Adipose tissue (tissue), 3 donors: ENCODE results near the gene CPXM2. TPM values are rescaled to one million over a fixed set of nuclear protein-coding genes. Genes with fewer than 3 reads are reported as not detected.

Experiments used
- H3K27ac ChIP-seq: one replicate; pipeline ENCODE4 v1.5.1; 2013; ENCODE audit warnings: low read depth, low read length
- WGBS, 3 donors: extraction: QIAGEN DNeasy Blood & Tissue Kit; methylation state at CpG; one replicate each; pipeline ENCODE4 v1.1.7; 2013; 5-methylcytosine and 5-hydroxymethylcytosine counted together
- polyA plus RNA-seq, 3 donors: library from polyadenylated mRNA; stranded (reverse); fragments of 200-250 nt; gene quantifications; one replicate each; pipeline ENCODE4 v1.2.3, GENCODE V29; 2013
- donor health status: healthy with polysubstance abuse.
- donor health status: Bipolar disorder and iron deficiency.
- donor health status: healthy.

The CPXM2 gene
- polyA plus RNA-seq, 3 donors, result 0.82 to 11.6 (median 4.7) TPM

- WGBS, 3 donors, result 67 to 80% (median 78%) methylated on average over 10 of the region's 10 CpGs
- H3K27ac ChIP-seq, result no peak overlapping the region
These were observed 32.0 kb downstream of the CPXM2 start for GRCh38 chr10:123859653-123860050.

GRCh38 chr10:123858907-123859652 is 32.5 kb downstream of the CPXM2 start:
- no peak overlapping the region for H3K27ac ChIP-seq
- 74 to 88% (median 82%) methylated on average over 20 of the region's 20 CpGs for WGBS, 3 donors

GRCh38 chr10:123858077-123858681 is 33.4 kb downstream of the CPXM2 start:
- WGBS, 3 donors, result 52 to 70% (median 60%) methylated on average over 9 of the region's 9 CpGs
- H3K27ac ChIP-seq, result no peak overlapping the region

GRCh38 chr10:123857616-123858015 is 34.0 kb downstream of the CPXM2 start:
- 83 to 94% (median 93%) methylated on average over 17 to 19 of the region's 19 CpGs for WGBS, 3 donors
- no peak overlapping the region for H3K27ac ChIP-seq

GRCh38 chr10:123855008-123855684 is 36.5 kb downstream of the CPXM2 start:
- WGBS, 3 donors, result 49 to 68% (median 67%) methylated on average over 7 of the region's 7 CpGs
- H3K27ac ChIP-seq, result no peak overlapping the region

GRCh38 chr10:123854498-123854897 is 37.1 kb downstream of the CPXM2 start:
- no peak overlapping the region for H3K27ac ChIP-seq
- 72 to 80% (median 80%) methylated on average over 7 of the region's 7 CpGs for WGBS, 3 donors

GRCh38 chr10:123854003-123854402 is 37.6 kb downstream of the CPXM2 start:
- H3K27ac ChIP-seq, result no peak overlapping the region
- 47 to 64% (median 49%) methylated on average over 4 of the region's 4 CpGs for WGBS, 3 donors

GRCh38 chr10:123852411-123852951 is 39.1 kb downstream of the CPXM2 start:
- 65 to 92% (median 90%) methylated on average over 7 of the region's 7 CpGs for WGBS, 3 donors
- no peak overlapping the region for H3K27ac ChIP-seq

- H3K27ac ChIP-seq, result no peak overlapping the region
- WGBS, 3 donors, result 34 to 57% (median 45%) methylated on average over 5 of the region's 5 CpGs
These were observed 42.8 kb downstream of the CPXM2 start for GRCh38 chr10:123848564-123849457.

- no peak overlapping the region for H3K27ac ChIP-seq
- WGBS, 3 donors, result 42 to 52% (median 49%) methylated on average over 5 of the region's 5 CpGs
These were observed 43.7 kb downstream of the CPXM2 start for GRCh38 chr10:123847686-123848432.

- H3K27ac ChIP-seq, result no peak overlapping the region
These were observed 47.8 kb downstream of the CPXM2 start for GRCh38 chr10:123843835-123844234.

GRCh38 chr10:123842692-123843385 is 48.8 kb downstream of the CPXM2 start:
- H3K27ac ChIP-seq, result no peak overlapping the region
- WGBS, 3 donors, result 63 to 75% (median 68%) methylated on average over 9 of the region's 9 CpGs

More at GRCh38 chr10:123843835-123844234, 47.8 kb downstream of the CPXM2 start:
- 79 to 88% (median 87%) methylated on average over 4 of the region's 4 CpGs for WGBS, 3 donors

GRCh38 chr10:123841560-123841959 is 50.0 kb downstream of the CPXM2 start:
- H3K27ac ChIP-seq, result no peak overlapping the region
- 48 to 83% (median 78%) methylated on average over 2 of the region's 2 CpGs for WGBS, 3 donors

GRCh38 chr10:123841115-123841514 is 50.5 kb downstream of the CPXM2 start:
- 67 to 95% (median 93%) methylated on average over 9 of the region's 9 CpGs for WGBS, 3 donors

GRCh38 chr10:123840714-123841113 is 50.9 kb downstream of the CPXM2 start:
- WGBS, 3 donors, result 65 to 89% (median 81%) methylated on average over 4 of the region's 4 CpGs
- no peak overlapping the region for H3K27ac ChIP-seq

More at GRCh38 chr10:123841115-123841514, 50.5 kb downstream of the CPXM2 start:
- H3K27ac ChIP-seq, result no peak overlapping the region

- 69 to 86% (median 80%) methylated on average over 13 of the region's 13 CpGs for WGBS, 3 donors
- H3K27ac ChIP-seq, result no peak overlapping the region
These were observed 52.9 kb downstream of the CPXM2 start for GRCh38 chr10:123838596-123839310.
